ENCODE data around the gene GAGE12J.
"Not testable (repeated sequence)": the region's sequence is repeated elsewhere in the genome, so short reads cannot be mapped to it uniquely, and the experiment has no call there.

GRCh38 chrX:49307775-49308174, 14.1 kb upstream of the GAGE12J start:
- not testable (repeated sequence) for TF ChIP-seq CTCF (IDR thresholded peaks at IDR 0.05); EZH2 (IDR thresholded peaks at IDR 0.05; ENCODE audit: borderline replicate concordance, insufficient read depth, low read depth, low read length, poor library complexity, severe bottlenecking)
